Psoas muscle (tissue), 8 donors: ENCODE results near the gene PSTK. TPM values are rescaled to one million over a fixed set of nuclear protein-coding genes. Genes with fewer than 3 reads are reported as not detected.

ENCODE experiments used
- ATAC-seq, 4 donors: fragments of 200-7000 bp; cut with Tn5 transposase; one replicate each; pipeline ENCODE4 v1.9.1; 2020; ENCODE audit warnings: moderate library complexity in 3 of 4, mild to moderate bottlenecking in 2 of 4
- DNase-seq, 2 donors: peaks; one replicate each; pipeline ENCODE4 v3.0.0-alpha.2; 2020
- H3K27ac ChIP-seq: fragments of 200-600 bp; one replicate; pipeline ENCODE4 v1.8.0; 2022
- H3K27me3 ChIP-seq, 3 donors: fragments of 200-600 bp in 1 of 3; one replicate each; pipeline versions ENCODE4 v1.6.1 to v1.8.0; 2013 to 2022; ENCODE audit warnings: low read length in 2 of 3, mild to moderate bottlenecking in 2 of 3, moderate library complexity in 1 of 3; ENCODE audit not compliant: insufficient read depth in 3 of 3
- H3K36me3 ChIP-seq, 2 donors: fragments of 200-600 bp in 1 of 2; one replicate each; pipeline versions ENCODE4 v1.6.1 to v1.8.0; 2013 to 2022; ENCODE audit warnings: low read depth in 1 of 2, mild to moderate bottlenecking in 1 of 2, moderate library complexity in 1 of 2; ENCODE audit not compliant: insufficient read depth in 1 of 2
- H3K4me1 ChIP-seq: fragments of 200-600 bp; one replicate; pipeline ENCODE4 v1.8.0; 2022
- H3K4me3 ChIP-seq: fragments of 200-600 bp; one replicate; pipeline ENCODE4 v1.8.0; 2022; ENCODE audit warnings: mild to moderate bottlenecking
- H3K9me3 ChIP-seq: fragments of 200-600 bp; one replicate; pipeline ENCODE4 v1.8.0; 2022
- CTCF ChIP-seq: fragments of 200-600 bp; IDR thresholded peaks from one replicate; pipeline ENCODE4 v1.8.0; 2022; ENCODE audit warnings: antibody characterized with exemption
- WGBS, 3 donors: extraction: QIAGEN DNeasy Blood & Tissue Kit; methylation state at CpG; one replicate each; pipeline versions ENCODE4 v1.1.6 to v1.1.7; 2013; 5-methylcytosine and 5-hydroxymethylcytosine counted together
- intact Hi-C, 2 donors: fragments of 100-400 bp; cut with DNase I; formaldehyde crosslinking; loops; one replicate each; pipeline versions ENCODE4 v1.11.0 to v1.14.2; 2022
- polyA plus RNA-seq, 3 donors: library from polyadenylated mRNA; stranded (reverse); fragments of 200-250 nt; gene quantifications; one replicate each; pipeline ENCODE4 v1.2.3, GENCODE V29; 2013
- total RNA-seq, 4 donors: library from RNA; stranded (reverse); fragmentation: NEBNext Ultra II Directional in 2 of 4; extraction: Animal tissue kit (Norgen Biotek cat#: 25700) in 2 of 4; gene quantifications; one replicate each; pipeline versions ENCODE4 v1.2.1 to v1.2.4, GENCODE V29; 2021 to 2023
- donor health status: healthy with polysubstance abuse.
- donor health status: DM: no; HTN: no; CAD: no; lungs with moderate emphysema.
- donor health status: Bipolar disorder and iron deficiency.
- donor health status: healthy.
- donor health status: DM: yes; HTN: yes; CAD: no.
- donor health status: DM: no; HTN: no; CAD: no.
- donor health status: DM: no; HTN: no; CAD: no.
- donor health status: DM: yes; HTN: yes; CAD: no.

The PSTK gene
- total and polyA plus RNA-seq, 7 donors = 3.3 to 8.3 (median 5.2) TPM

- ATAC-seq (no peak), DNase-seq (no peak)
- Histone ChIP-seq H3K27ac (no peak overlapping the region), H3K4me3 (no peak overlapping the region), H3K36me3 (peaks cover 0 to 5% of the 10 kb centered on the region in 2 donors), H3K4me1 (peaks cover 9% of the 10 kb centered on the region), H3K9me3 (no peaks in the 10 kb centered on the region), H3K27me3 (no peaks in the 10 kb centered on the region)
- intact Hi-C loops = loop anchor here in 1 of 2 donors (10.0 kb wide), 1 partner anchor 140 kb away; the partner anchor contains the start of gene BUB3
- 97 to 98% (median 98%) methylated on average over 2 of the region's 2 CpGs for WGBS, 3 donors
- TF ChIP-seq CTCF = no peak
Observed at GRCh38 chr10:123014772-123015171, 34.6 kb downstream of the PSTK start.

DNA sequence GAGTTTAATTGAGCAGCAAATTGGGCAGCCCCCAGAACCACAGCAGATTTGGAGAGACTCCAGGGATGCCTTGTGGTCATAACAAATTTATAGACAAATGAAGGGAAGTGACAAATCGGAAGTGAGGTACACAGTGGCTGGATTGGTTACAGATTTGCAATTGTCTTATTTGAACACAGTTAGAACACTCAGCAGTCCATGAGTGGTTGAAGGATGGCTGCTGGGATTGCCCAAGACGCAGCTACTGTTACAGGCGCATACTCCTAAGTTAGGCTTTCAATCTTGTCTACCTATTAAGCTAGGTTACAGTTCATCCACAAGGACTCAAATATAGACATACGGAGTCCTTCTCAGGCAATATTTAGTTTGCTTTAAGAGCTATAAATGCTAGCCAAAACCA lies 36.0 kb downstream of the PSTK start:
- ATAC-seq (no peak), DNase-seq (no peak)
- Histone ChIP-seq H3K9me3 (no peaks in the 10 kb centered on the region), H3K36me3 (peaks cover 0 to 5% of the 10 kb centered on the region in 2 donors), H3K27me3 (no peaks in the 10 kb centered on the region), H3K4me3 (no peak overlapping the region), H3K27ac (no peak overlapping the region), H3K4me1 (no peaks in the 10 kb centered on the region)
- no peak for TF ChIP-seq CTCF
- 92 to 97% (median 95%) methylated on average over 4 of the region's 4 CpGs for WGBS, 3 donors
- intact Hi-C loops = loop anchor here in 1 of 2 donors (10.0 kb wide), 1 partner anchor 139 kb away; the partner anchor contains the start of gene BUB3

DNA sequence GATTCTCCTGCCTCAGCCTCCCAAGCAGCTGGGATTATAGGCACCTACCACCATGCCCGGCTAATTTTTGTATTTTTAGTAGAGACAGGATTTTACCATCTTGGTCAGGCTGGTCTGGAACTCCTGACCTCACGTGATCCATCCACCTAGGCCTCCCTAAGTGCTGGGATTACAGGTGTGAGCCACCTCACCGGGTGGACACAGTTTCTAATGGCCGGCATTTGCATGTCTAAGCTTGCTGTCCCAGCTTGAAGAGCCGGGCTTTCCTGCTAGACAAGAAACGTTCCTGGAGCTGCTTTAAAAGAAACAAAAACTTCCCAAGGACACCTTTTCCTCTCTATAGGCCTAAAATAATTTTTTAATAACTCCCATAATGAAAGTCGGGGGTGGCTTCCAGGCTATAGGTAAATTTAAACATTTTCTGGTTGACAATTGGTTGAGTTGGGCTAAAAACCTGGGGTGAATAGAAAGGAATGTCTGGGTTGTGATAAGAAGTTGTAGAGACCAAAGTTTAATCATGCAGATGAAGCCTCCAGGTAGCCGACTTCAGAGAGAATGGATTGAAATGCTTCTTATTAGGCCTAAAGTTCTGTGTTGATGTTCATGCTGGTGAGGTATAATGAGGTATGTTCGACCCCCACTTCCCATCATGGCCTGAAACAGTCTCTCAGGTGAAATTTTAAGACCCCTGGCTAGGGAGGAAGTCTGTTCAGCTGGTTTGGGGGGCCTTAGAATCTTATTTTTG lies 37.4 kb downstream of the PSTK start:
- TF ChIP-seq CTCF = no peak
- WGBS, 3 donors = 72 to 76% (median 75%) methylated on average over 9 of the region's 9 CpGs
- DNase-seq (no peak), ATAC-seq (no peak)
- intact Hi-C loops = loop anchor here in 1 of 2 donors (10.0 kb wide), 1 partner anchor 137 kb away; the partner anchor contains the start of gene BUB3
- H3K27ac ChIP-seq = no peak overlapping the region
- H3K36me3 ChIP-seq = peaks cover 0 to 4% of the 10 kb centered on the region in 2 donors
- no peaks in the 10 kb centered on the region for H3K9me3 ChIP-seq
- no peaks in the 10 kb centered on the region for H3K4me1 ChIP-seq
- no peak overlapping the region for H3K4me3 ChIP-seq
- no peaks in the 10 kb centered on the region for H3K27me3 ChIP-seq

DNA sequence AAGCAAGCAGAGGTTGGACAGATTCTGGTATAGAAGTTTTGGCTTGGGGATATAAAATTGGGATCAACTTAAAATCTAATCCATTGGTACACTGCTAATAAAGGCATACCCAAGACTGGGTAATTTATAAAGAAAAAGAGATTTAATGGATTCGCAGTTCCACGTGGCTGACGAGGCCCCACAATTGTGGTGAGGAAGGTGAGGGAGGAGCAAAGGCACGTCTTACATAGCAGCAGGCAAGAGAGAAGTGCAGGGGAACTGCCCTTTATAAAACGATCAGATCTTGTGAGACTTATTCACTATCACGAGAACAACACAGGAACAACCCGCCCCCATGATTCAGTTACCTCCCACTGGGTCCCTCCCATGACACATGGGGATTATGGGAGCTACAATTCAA lies 38.3 kb downstream of the PSTK start:
- H3K27me3 ChIP-seq = no peaks in the 10 kb centered on the region
- WGBS, 3 donors = 84 to 91% (median 89%) methylated on average over 7 of the region's 7 CpGs
- intact Hi-C loops = loop anchor here in 1 of 2 donors (10.0 kb wide), 1 partner anchor 136 kb away; the partner anchor contains the start of gene BUB3
- ATAC-seq (no peak), DNase-seq (no peak)
- H3K36me3 ChIP-seq = no peaks in the 10 kb centered on the region
- H3K9me3 ChIP-seq = no peaks in the 10 kb centered on the region
- no peak for TF ChIP-seq CTCF
- no peaks in the 10 kb centered on the region for H3K4me1 ChIP-seq
- no peak overlapping the region for H3K27ac ChIP-seq
- no peak overlapping the region for H3K4me3 ChIP-seq
